ENCODE data around the gene PDE3A.

The PDE3A gene

DNA sequence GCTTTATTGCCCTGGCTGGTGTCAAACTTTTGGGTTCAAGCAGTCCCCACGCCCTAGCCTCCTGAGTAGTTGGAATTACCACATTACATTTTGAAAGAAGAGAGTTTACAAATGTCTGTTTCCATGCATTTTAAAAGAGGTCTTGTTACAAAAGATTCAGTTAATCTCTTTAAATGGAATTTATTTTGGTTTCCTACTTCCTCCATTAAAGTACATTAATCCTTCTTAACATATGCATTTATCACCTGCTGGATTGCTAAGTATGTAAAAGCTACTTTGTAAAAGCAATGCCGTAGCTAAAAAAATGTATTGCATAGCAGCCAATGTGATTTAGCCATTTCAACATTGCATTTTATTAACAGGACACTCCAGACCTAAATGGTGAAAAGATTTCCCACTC is 80.4 kb downstream of the PDE3A start:
- H3K9me3 Mint-ChIP-seq, result peaks cover 0 to 8% of the 10 kb centered on the region in 2 donors
- no peaks in the 10 kb centered on the region for H3K27me3 Mint-ChIP-seq
- no peak overlapping the region for H3K27ac Mint-ChIP-seq
- no peaks in the 10 kb centered on the region for H3K36me3 Mint-ChIP-seq
- DNase-seq, result no peak
- no peaks in the 10 kb centered on the region for H3K4me1 Mint-ChIP-seq
- no peak for ATAC-seq (replicated peaks)
- H3K4me3 Mint-ChIP-seq, result no peak overlapping the region

DNA sequence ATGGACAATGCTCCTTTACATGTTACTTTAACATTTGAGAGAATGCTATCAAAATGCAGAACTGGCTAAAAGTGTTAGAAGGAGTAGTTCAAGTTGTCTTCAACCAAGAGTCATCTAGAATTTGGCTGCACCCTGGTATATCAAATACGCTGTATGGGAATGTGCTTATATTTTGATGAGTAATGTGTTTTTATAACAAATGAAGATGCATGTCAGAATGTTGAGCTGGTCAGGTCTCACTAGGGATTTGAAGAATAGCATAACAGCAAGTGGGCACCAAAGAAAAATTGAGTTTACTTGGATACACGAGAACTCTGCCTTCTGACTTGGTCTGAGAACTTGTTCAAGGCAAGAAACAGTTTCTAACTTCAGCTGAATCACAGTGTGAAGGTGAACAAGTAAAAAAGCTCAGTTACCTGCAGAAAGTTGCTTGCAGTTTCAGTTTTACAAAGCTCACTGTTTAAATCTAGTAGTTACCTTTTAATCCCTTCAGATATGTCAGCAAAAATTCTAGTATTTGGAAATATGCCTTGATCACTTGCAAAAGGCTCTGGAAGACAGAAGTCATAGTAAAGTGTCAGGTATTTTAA is 82.3 kb downstream of the PDE3A start:
- Mint-ChIP-seq H3K27ac (no peak overlapping the region), H3K36me3 (no peaks in the 10 kb centered on the region), H3K27me3 (no peaks in the 10 kb centered on the region), H3K4me3 (no peak overlapping the region), H3K9me3 (peaks cover 2 to 12% of the 10 kb centered on the region in 2 donors), H3K4me1 (no peaks in the 10 kb centered on the region)
- no peak for DNase-seq
- ATAC-seq (replicated peaks), result no peak

GRCh38 chr12:20451761-20452160 is 83.4 kb downstream of the PDE3A start:
- DNase-seq, result no peak
- Mint-ChIP-seq H3K27ac (no peak overlapping the region), H3K36me3 (no peaks in the 10 kb centered on the region)

DNA sequence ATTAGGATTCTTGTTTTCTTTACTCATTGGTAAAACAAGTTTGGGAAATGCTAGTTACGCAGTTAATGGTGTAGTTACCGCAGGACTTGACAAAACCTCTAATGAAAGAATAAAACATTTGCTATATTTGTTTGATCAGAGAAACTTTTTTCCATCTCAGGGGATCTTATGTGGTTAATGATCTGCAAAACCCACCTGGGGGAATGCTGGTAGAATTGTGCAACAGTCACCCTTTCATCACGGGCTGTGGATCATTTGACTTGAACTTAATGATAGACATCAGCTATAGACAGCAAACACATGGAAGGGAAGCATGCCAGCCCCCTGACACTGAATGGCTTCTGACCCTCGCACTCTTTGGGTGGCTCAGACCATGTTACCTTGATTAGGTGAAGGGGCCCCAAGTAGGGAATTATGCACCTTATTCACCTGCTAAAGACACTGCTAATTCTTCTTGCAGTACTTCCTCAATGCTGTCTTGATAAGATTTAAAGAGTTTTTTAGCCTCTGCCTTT is 84.2 kb downstream of the PDE3A start:
- ATAC-seq (replicated peaks) (peak in 1 of 2 donors; percentile 10), DNase-seq (no peak)
- H3K36me3 Mint-ChIP-seq, result no peaks in the 10 kb centered on the region
- no peak overlapping the region for H3K4me3 Mint-ChIP-seq
- H3K27me3 Mint-ChIP-seq, result no peaks in the 10 kb centered on the region
- no peak overlapping the region for H3K27ac Mint-ChIP-seq
- no peaks in the 10 kb centered on the region for H3K4me1 Mint-ChIP-seq
- peaks cover 2 to 11% of the 10 kb centered on the region in 2 donors for H3K9me3 Mint-ChIP-seq

More at GRCh38 chr12:20451761-20452160, 83.4 kb downstream of the PDE3A start:
- no peaks in the 10 kb centered on the region for H3K27me3 Mint-ChIP-seq
- H3K4me3 Mint-ChIP-seq, result no peak overlapping the region
- no peaks in the 10 kb centered on the region for H3K4me1 Mint-ChIP-seq
- H3K9me3 Mint-ChIP-seq, result peaks cover 2 to 12% of the 10 kb centered on the region in 2 donors
- ATAC-seq (replicated peaks), result no peak

GRCh38 chr12:20453756-20454310 is 85.5 kb downstream of the PDE3A start:
- Mint-ChIP-seq H3K27me3 (no peaks in the 10 kb centered on the region), H3K4me1 (no peaks in the 10 kb centered on the region), H3K36me3 (no peaks in the 10 kb centered on the region), H3K4me3 (no peak overlapping the region), H3K27ac (no peak overlapping the region), H3K9me3 (peaks cover 2 to 8% of the 10 kb centered on the region in 2 donors)
- ATAC-seq (replicated peaks) (no peak), DNase-seq (no peak)

DNA sequence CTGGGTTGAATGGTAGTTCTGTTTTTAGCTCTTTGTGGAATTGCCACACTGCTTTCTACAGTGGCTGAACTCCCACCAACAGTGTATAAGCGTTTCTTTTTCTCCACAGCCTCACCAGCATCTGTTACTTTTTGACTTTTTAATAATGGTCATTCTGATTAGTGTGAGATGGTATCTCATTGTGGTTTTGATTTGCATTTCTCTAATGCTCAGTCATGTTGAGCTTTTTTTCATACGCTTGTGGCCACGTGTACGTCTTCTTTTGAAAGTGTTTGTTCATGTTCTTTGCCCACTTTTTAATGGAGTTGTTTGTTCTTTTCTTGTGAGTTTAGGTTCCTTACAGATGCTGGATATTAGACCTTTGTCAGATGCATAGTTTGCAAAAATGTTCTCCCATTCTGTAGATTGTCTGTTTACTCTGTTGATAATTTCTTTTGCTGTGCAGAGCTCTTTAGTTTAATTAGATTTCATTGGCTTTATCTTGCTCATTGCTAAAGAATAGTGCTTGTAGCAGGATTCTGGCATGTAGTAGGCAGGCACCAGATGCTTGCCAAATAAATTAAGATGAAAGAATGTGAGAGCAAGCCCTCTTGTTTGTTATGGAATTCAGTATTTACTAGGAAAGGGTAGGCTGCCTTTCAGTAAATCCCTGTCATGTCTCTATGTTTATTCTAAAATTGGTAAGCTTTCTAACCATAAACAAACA is 86.8 kb downstream of the PDE3A start:
- DNase-seq (no peak), ATAC-seq (replicated peaks) (no peak)
- Mint-ChIP-seq H3K4me1 (no peaks in the 10 kb centered on the region), H3K4me3 (no peak overlapping the region), H3K9me3 (peaks cover 2 to 8% of the 10 kb centered on the region in 2 donors), H3K36me3 (no peaks in the 10 kb centered on the region), H3K27me3 (no peaks in the 10 kb centered on the region), H3K27ac (no peak overlapping the region)

DNA sequence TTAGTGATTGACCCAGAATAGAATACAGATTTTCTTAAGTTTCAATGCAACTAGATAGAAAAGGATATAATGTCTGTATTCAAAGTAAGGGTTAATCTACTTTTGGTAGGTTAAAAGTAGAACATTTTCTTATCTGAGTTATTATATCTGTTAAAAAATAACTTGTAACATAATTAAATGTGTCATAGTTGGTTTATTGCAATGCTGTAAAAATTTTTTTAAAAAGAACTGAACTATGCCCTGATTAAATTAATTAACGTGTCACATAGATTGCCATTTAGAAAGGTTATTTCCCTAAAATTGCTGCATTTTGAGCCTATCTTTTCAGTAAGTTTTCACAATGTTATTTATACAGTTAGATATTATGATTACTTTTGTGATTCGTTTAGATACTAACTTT is 89.2 kb downstream of the PDE3A start:
- DNase-seq, result no peak
- peaks cover 2 to 4% of the 10 kb centered on the region in 2 donors for H3K9me3 Mint-ChIP-seq
- H3K27me3 Mint-ChIP-seq, result no peaks in the 10 kb centered on the region
- no peak overlapping the region for H3K27ac Mint-ChIP-seq
- H3K36me3 Mint-ChIP-seq, result no peaks in the 10 kb centered on the region
- no peak for ATAC-seq (replicated peaks)
- no peaks in the 10 kb centered on the region for H3K4me1 Mint-ChIP-seq
- H3K4me3 Mint-ChIP-seq, result no peak overlapping the region

GRCh38 chr12:20458011-20458410 is 89.7 kb downstream of the PDE3A start:
- Mint-ChIP-seq H3K36me3 (no peaks in the 10 kb centered on the region), H3K4me1 (no peaks in the 10 kb centered on the region), H3K4me3 (no peak overlapping the region), H3K9me3 (peaks cover 2 to 4% of the 10 kb centered on the region in 2 donors), H3K27me3 (no peaks in the 10 kb centered on the region), H3K27ac (no peak overlapping the region)
- ATAC-seq (replicated peaks) (no peak), DNase-seq (no peak)

DNA sequence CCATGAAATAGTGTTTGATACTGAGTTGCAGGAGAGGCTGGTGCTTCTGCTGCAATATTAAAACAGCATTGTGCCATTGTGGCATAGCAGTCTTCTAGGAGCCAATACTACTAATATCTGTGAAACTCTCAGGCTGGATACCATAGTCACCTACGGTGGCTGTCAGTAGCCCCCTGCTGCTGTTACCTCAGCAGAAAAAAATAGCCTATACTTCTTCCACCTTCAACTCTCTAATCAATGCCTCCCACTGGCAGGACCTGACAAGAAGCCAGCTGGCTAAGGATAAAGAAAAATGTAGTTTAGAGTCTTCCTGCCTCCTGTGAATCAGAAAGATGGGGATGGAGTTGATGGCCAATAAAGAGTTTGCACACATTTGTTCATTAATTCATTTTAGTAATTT is 91.6 kb downstream of the PDE3A start:
- H3K9me3 Mint-ChIP-seq, result no peaks in the 10 kb centered on the region
- no peaks in the 10 kb centered on the region for H3K27me3 Mint-ChIP-seq
- ATAC-seq (replicated peaks) (no peak), DNase-seq (no peak)
- no peaks in the 10 kb centered on the region for H3K36me3 Mint-ChIP-seq
- no peak overlapping the region for H3K4me3 Mint-ChIP-seq
- no peak overlapping the region for H3K27ac Mint-ChIP-seq
- no peaks in the 10 kb centered on the region for H3K4me1 Mint-ChIP-seq

DNA sequence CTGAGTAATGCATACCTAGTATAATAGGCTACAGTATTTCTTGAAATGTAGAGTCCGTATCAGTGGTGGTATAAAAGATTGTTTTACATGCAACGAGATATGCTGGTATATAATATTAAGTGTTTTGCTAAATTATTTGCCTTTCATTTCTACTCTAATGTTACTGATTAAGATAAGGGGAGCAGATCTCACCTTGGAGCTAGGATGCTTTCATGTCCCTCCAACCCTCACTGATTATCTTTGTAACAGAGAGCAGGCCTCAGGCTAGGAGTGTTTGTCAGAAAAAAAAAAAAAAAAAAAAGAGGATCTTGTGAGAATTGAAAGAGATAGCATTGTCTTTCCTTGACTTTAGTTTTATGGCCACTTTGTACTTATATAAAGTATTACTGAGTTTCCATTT is 92.6 kb downstream of the PDE3A start:
- Mint-ChIP-seq H3K9me3 (no peaks in the 10 kb centered on the region), H3K27ac (no peak overlapping the region), H3K36me3 (no peaks in the 10 kb centered on the region), H3K4me3 (no peak overlapping the region), H3K4me1 (no peaks in the 10 kb centered on the region), H3K27me3 (no peaks in the 10 kb centered on the region)
- ATAC-seq (replicated peaks) (no peak), DNase-seq (no peak)

- Mint-ChIP-seq H3K36me3 (no peaks in the 10 kb centered on the region), H3K27ac (no peak overlapping the region), H3K4me3 (no peak overlapping the region), H3K9me3 (no peaks in the 10 kb centered on the region), H3K27me3 (no peaks in the 10 kb centered on the region), H3K4me1 (no peaks in the 10 kb centered on the region)
- DNase-seq (no peak), ATAC-seq (replicated peaks) (no peak)
Measured at GRCh38 chr12:20463913-20464524, 95.7 kb downstream of the PDE3A start.

- Mint-ChIP-seq H3K4me1 (no peaks in the 10 kb centered on the region), H3K36me3 (no peaks in the 10 kb centered on the region), H3K4me3 (no peak overlapping the region), H3K27me3 (no peaks in the 10 kb centered on the region), H3K9me3 (peaks cover 0 to 1% of the 10 kb centered on the region in 2 donors), H3K27ac (no peak overlapping the region)
- DNase-seq, result no peak
- no peak for ATAC-seq (replicated peaks)
Measured at GRCh38 chr12:20469300-20469699, 101.0 kb downstream of the PDE3A start.

DNA sequence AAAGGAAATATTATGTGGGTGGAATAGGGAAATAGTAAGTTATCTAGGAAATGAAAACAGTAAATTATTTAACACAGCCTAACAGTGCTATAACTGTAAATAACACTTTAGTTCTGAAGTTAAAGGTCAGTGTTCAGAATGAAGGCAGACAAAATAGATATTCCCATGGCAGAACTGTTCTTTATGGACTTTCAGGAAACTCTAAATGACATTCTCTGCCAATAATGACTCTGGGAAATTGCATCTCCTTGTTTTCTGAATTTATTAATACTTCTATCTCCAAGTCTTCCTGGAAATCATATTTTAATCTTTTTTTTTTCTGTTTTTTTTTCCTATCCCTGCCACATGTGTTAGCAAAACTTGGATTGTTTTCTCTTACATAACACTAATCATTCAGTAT is 101.4 kb downstream of the PDE3A start:
- DNase-seq (no peak), ATAC-seq (replicated peaks) (no peak)
- no peaks in the 10 kb centered on the region for H3K4me1 Mint-ChIP-seq
- peaks cover 0 to 1% of the 10 kb centered on the region in 2 donors for H3K9me3 Mint-ChIP-seq
- H3K27ac Mint-ChIP-seq, result no peak overlapping the region
- no peaks in the 10 kb centered on the region for H3K27me3 Mint-ChIP-seq
- no peaks in the 10 kb centered on the region for H3K36me3 Mint-ChIP-seq
- H3K4me3 Mint-ChIP-seq, result no peak overlapping the region

GRCh38 chr12:20472102-20472782 is 103.9 kb downstream of the PDE3A start:
- ATAC-seq (replicated peaks) (no peak), DNase-seq (no peak)
- Mint-ChIP-seq H3K27me3 (no peaks in the 10 kb centered on the region), H3K4me1 (no peaks in the 10 kb centered on the region), H3K4me3 (no peak overlapping the region), H3K36me3 (no peaks in the 10 kb centered on the region), H3K9me3 (peaks cover 0 to 1% of the 10 kb centered on the region in 2 donors), H3K27ac (no peak overlapping the region)

Data from stimulated activated naive B cell treated with anti-CD40 and anti-IgM and Interleukin-4, amounts not matched to agents 10 μg/mL and 1 μg/mL and 100 μg/mL, for 72 hours (primary cell).